HUES6 (cell line): ENCODE results near the gene FAM169A.

Experiments
- H3K27ac ChIP-seq: 2 replicates; pipeline ENCODE4 v1.7.0; 2013; ENCODE audit warnings: low read depth, mild to moderate bottlenecking, low read length, inconsistent platforms
- H3K27me3 ChIP-seq: 2 replicates; pipeline ENCODE4 v1.6.1; 2013; ENCODE audit warnings: low read length; ENCODE audit not compliant: control insufficient read depth, insufficient read depth
- H3K36me3 ChIP-seq: 2 replicates; pipeline ENCODE4 v1.6.1; 2013; ENCODE audit warnings: low read length; ENCODE audit not compliant: control insufficient read depth, insufficient read depth
- H3K4me1 ChIP-seq: 2 replicates; pipeline ENCODE4 v1.6.1; 2013; ENCODE audit warnings: low read length; ENCODE audit not compliant: control insufficient read depth, insufficient read depth
- H3K4me3 ChIP-seq: 2 replicates; pipeline ENCODE4 v1.5.1; 2013; ENCODE audit warnings: low read depth, low read length
- H3K9ac ChIP-seq: one replicate; pipeline ENCODE4 v1.6.1; 2013; ENCODE audit warnings: mild to moderate bottlenecking, low read length
- H3K9me3 ChIP-seq: 2 replicates; pipeline ENCODE4 v1.6.1; 2013; ENCODE audit warnings: low read depth, low read length; ENCODE audit not compliant: control insufficient read depth, insufficient read depth

Gene FAM169A

GRCh38 chr5:74848553-74849025 lies 17.6 kb downstream of the FAM169A start:
- H3K9ac ChIP-seq, result no peak overlapping the region
- H3K36me3 ChIP-seq, result peaks cover 3% of the 10 kb centered on the region; the same call in 1 of the 2 replicates
- no peaks in the 10 kb centered on the region for H3K9me3 ChIP-seq
- peaks cover 63% of the 10 kb centered on the region for H3K4me1 ChIP-seq
- no peak overlapping the region for H3K4me3 ChIP-seq
- no peak overlapping the region for H3K27ac ChIP-seq
- H3K27me3 ChIP-seq, result no peaks in the 10 kb centered on the region

GRCh38 chr5:74839229-74839628 lies 27.0 kb downstream of the FAM169A start:
- Histone ChIP-seq H3K36me3 (peaks cover 65% of the 10 kb centered on the region), H3K9me3 (no peaks in the 10 kb centered on the region), H3K4me3 (no peak overlapping the region), H3K4me1 (peaks cover 24% of the 10 kb centered on the region), H3K27me3 (no peaks in the 10 kb centered on the region), H3K9ac (no peak overlapping the region), H3K27ac (no peak overlapping the region)

- no peak overlapping the region for H3K27ac ChIP-seq
- H3K4me3 ChIP-seq, result no peak overlapping the region
- no peaks in the 10 kb centered on the region for H3K27me3 ChIP-seq
- H3K9ac ChIP-seq, result no peak overlapping the region
- H3K36me3 ChIP-seq, result peaks cover 74% of the 10 kb centered on the region
- H3K4me1 ChIP-seq, result peaks cover 18% of the 10 kb centered on the region
- H3K9me3 ChIP-seq, result no peaks in the 10 kb centered on the region
Observed at GRCh38 chr5:74838262-74838661, 27.9 kb downstream of the FAM169A start.

- Histone ChIP-seq H3K27me3 (no peaks in the 10 kb centered on the region), H3K9ac (no peak overlapping the region), H3K4me1 (peaks cover 10% of the 10 kb centered on the region), H3K36me3 (peaks cover 82% of the 10 kb centered on the region), H3K9me3 (no peaks in the 10 kb centered on the region), H3K27ac (no peak overlapping the region), H3K4me3 (no peak overlapping the region)
Observed at GRCh38 chr5:74837115-74837514, 29.1 kb downstream of the FAM169A start.

- H3K27me3 ChIP-seq, result no peaks in the 10 kb centered on the region
- no peaks in the 10 kb centered on the region for H3K9me3 ChIP-seq
- H3K27ac ChIP-seq, result peak overlapping the region; percentile 4; the same call in 1 of the 2 replicates
- H3K4me1 ChIP-seq, result peaks cover 10% of the 10 kb centered on the region
- peaks cover 85% of the 10 kb centered on the region for H3K36me3 ChIP-seq
- no peak overlapping the region for H3K9ac ChIP-seq
- no peak overlapping the region for H3K4me3 ChIP-seq
Observed at GRCh38 chr5:74833537-74834266, 32.5 kb downstream of the FAM169A start.

GRCh38 chr5:74829413-74829812 lies 36.8 kb downstream of the FAM169A start:
- no peaks in the 10 kb centered on the region for H3K9me3 ChIP-seq

GRCh38 chr5:74822288-74822687 lies 43.9 kb downstream of the FAM169A start:
- H3K9ac ChIP-seq, result no peak overlapping the region
- no peak overlapping the region for H3K4me3 ChIP-seq
- no peaks in the 10 kb centered on the region for H3K9me3 ChIP-seq
- peaks cover 65% of the 10 kb centered on the region for H3K4me1 ChIP-seq
- H3K36me3 ChIP-seq, result peaks cover 30% of the 10 kb centered on the region
- H3K27ac ChIP-seq, result 0 out of 2 replicates have a peak overlapping the region, but pooled peaks have one; percentile 29
- no peaks in the 10 kb centered on the region for H3K27me3 ChIP-seq

More at GRCh38 chr5:74829413-74829812, 36.8 kb downstream of the FAM169A start:
- Histone ChIP-seq H3K9ac (no peak overlapping the region), H3K4me3 (no peak overlapping the region), H3K27me3 (no peaks in the 10 kb centered on the region), H3K36me3 (peaks cover 54% of the 10 kb centered on the region), H3K4me1 (peaks cover 14% of the 10 kb centered on the region), H3K27ac (no peak overlapping the region)

- H3K9me3 ChIP-seq, result no peaks in the 10 kb centered on the region
- no peaks in the 10 kb centered on the region for H3K27me3 ChIP-seq
- H3K4me3 ChIP-seq, result no peak overlapping the region
- peaks cover 55% of the 10 kb centered on the region for H3K4me1 ChIP-seq
- peak overlapping the region; percentile 74 for H3K27ac ChIP-seq
- H3K9ac ChIP-seq, result no peak overlapping the region
- peaks cover 26% of the 10 kb centered on the region for H3K36me3 ChIP-seq
Observed at GRCh38 chr5:74816875-74817274, 49.3 kb downstream of the FAM169A start.

GRCh38 chr5:74810915-74811314 lies 55.3 kb downstream of the FAM169A start:
- H3K27me3 ChIP-seq, result no peaks in the 10 kb centered on the region
- peaks cover 13% of the 10 kb centered on the region for H3K4me1 ChIP-seq
- no peak overlapping the region for H3K27ac ChIP-seq

GRCh38 chr5:74801941-74802340 lies 64.2 kb downstream of the FAM169A start:
- Histone ChIP-seq H3K27ac (no peak overlapping the region), H3K9me3 (no peaks in the 10 kb centered on the region), H3K27me3 (no peaks in the 10 kb centered on the region), H3K4me3 (no peak overlapping the region), H3K36me3 (peaks cover 79% of the 10 kb centered on the region), H3K9ac (no peak overlapping the region), H3K4me1 (0 out of 2 replicates have a peak, but pooled peaks cover 2% of the 10 kb centered on the region)

More at GRCh38 chr5:74810915-74811314, 55.3 kb downstream of the FAM169A start:
- Histone ChIP-seq H3K4me3 (no peak overlapping the region), H3K9ac (no peak overlapping the region), H3K9me3 (no peaks in the 10 kb centered on the region), H3K36me3 (peaks cover 49% of the 10 kb centered on the region)

GRCh38 chr5:74801197-74801596 lies 65.0 kb downstream of the FAM169A start:
- H3K27me3 ChIP-seq, result no peaks in the 10 kb centered on the region
- H3K4me3 ChIP-seq, result no peak overlapping the region
- H3K27ac ChIP-seq, result no peak overlapping the region
- no peak overlapping the region for H3K9ac ChIP-seq
- H3K36me3 ChIP-seq, result peaks cover 82% of the 10 kb centered on the region
- H3K9me3 ChIP-seq, result no peaks in the 10 kb centered on the region
- no peaks in the 10 kb centered on the region for H3K4me1 ChIP-seq
